Activated naive CD4-positive, alpha-beta T cell treated with Interleukin-2 at 50 U/mL for 16 hours (primary cell): Measurements from ENCODE around the gene KIF1A.

ENCODE experiments used
- DNase-seq: peaks from one replicate; pipeline ENCODE4 v3.0.0-alpha.2; 2020

The KIF1A gene

GRCh38 chr2:240762971-240763370 lies 57.0 kb downstream of the KIF1A start:
- DNase-seq = no peak

DNA sequence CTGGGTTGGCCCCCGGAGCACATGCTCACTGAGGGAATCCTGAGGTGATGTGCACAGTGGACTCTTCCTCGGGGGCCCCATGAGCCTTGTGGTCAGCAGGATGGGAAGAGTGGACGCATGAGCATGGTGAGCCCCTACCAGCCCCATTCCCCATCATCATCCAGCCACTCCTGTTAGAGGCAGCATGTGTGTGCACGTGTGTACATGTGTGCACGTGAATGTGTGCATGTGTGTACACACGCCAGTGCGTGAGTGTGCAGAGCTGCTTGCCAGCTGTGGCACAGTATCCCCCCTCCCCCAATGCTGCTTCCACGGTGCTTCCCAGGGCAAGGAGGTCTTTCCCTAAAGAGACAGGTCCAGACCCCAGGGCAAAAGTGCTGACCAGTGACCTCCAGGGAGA lies 57.8 kb downstream of the KIF1A start:
- DNase-seq = no peak

DNA sequence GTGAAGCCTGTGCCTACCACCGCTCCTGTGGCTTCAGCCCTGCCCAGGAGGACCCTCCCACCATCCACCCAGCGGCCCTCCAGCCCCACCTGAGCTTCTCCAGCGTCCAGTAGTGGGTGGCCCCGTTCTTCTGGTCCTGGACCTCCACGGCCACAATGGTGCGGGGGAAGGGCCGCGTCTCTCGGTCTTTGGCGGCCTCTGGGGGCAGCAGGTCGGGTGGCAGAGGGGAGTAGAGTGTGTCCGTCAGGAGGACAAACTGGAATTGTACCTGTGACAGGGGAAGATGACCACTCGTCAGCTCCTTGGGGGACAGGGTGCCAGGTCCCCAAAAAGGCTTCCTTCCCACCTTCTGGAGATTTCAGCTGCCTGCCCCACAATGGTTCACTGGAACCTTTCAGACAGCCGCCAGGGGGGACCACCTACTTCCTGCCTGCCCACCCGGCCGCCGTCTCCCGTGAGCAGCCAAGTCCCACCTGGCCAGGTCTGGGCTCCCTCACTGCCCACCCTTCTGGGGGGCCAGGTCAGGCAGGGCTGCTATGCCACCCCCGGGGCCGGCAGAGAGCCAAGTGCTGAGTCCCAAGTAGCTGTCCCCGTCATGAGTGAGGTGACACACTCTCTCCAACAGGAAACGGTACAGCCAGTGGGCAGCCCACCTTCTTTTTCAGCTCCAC lies 59.3 kb downstream of the KIF1A start:
- no peak for DNase-seq

GRCh38 chr2:240760121-240760520 lies 59.9 kb downstream of the KIF1A start:
- DNase-seq = no peak

DNA sequence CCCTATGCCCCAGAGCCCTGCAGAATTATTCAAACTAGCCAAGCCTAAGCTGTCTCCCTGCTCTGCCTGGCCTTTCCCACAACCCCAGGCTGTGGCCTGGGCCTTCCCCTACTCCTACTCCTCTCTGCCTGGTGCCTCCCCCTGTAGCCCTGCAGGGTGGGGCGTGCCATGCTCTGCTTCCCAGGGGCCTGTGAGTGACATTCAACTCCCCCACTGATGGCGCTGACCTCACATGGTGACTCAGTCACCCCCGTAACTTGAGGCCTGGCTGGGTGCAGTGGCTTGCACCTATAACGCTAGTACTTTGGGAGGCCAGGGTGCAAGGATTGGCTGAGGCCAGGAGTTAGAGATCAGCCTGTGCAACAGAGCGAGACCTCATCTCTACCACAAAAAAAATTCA lies 60.6 kb downstream of the KIF1A start:
- DNase-seq = no peak

- no peak for DNase-seq
Observed at GRCh38 chr2:240757086-240757614, 62.9 kb downstream of the KIF1A start.

GRCh38 chr2:240752209-240752608 lies 67.8 kb downstream of the KIF1A start:
- no peak for DNase-seq

GRCh38 chr2:240750409-240750808 lies 69.6 kb downstream of the KIF1A start:
- no peak for DNase-seq

GRCh38 chr2:240749516-240749915 lies 70.5 kb downstream of the KIF1A start:
- no peak for DNase-seq

GRCh38 chr2:240747256-240747655 lies 72.8 kb downstream of the KIF1A start:
- no peak for DNase-seq

- no peak for DNase-seq
Observed at GRCh38 chr2:240746671-240747070, 73.3 kb downstream of the KIF1A start.

DNA sequence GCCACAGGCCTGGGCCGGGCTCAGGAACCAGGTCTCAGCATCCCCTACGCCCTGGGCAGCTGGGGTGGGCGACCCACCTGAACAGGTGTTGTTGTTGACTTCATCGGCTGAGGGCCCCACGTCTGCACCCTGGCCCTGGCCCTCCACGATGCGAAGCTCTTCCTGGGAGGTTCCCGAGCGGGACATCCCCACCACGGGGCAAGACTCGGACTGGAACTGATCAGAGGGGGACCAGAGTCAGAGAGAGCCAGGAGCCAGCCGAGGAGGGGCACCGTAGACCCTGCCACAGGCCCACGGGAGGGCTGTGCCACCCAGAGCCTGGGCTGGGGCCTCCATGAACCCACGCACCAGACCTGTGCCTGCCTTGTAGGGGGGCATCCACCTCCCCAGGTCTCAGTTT lies 74.1 kb downstream of the KIF1A start:
- no peak for DNase-seq

DNA sequence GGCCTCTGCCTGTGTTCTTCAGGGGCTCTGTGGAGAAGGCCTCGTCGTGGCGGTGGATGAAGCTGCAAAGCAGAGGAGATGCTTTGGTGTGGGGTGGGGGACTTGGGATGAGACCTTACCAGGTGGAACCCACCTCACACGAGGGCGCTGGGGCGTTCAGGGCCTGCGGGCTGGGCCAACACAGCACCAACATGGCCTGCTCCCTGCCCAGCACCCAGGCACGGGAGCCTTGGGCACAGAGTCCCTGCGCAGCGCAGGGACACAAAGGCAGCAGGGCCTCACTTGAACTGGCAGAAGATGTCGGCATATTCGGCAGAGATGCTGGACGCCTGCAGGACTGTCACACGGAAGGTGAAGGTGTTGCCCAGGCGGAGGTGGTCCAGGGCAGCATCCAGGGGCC lies 74.6 kb downstream of the KIF1A start:
- no peak for DNase-seq

GRCh38 chr2:240742602-240743095 lies 77.4 kb downstream of the KIF1A start:
- DNase-seq = no peak

DNA sequence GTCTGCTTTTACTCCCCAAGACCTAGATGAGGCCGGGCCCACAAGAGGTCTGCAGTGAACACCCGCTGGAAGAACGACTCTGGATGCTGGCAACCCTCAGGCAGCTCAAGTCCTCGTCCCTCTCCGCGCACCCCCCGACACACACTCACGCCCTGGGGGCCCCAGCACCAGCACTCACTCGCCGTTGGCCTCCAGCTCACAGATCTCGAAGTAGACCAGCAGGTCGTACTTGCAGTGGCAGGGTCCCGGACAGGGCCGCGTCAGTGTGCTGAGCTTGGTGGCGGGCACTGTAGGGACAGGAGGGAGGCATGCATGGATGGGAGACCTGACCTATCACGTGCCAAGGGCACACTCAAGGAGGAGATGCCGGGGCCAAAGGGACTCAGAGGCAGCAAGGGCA lies 78.9 kb downstream of the KIF1A start:
- DNase-seq = no peak

GRCh38 chr2:240739797-240740196 lies 80.2 kb downstream of the KIF1A start:
- DNase-seq = peak; percentile 22

- no peak for DNase-seq
Observed at GRCh38 chr2:240737958-240738357, 82.1 kb downstream of the KIF1A start.

DNA sequence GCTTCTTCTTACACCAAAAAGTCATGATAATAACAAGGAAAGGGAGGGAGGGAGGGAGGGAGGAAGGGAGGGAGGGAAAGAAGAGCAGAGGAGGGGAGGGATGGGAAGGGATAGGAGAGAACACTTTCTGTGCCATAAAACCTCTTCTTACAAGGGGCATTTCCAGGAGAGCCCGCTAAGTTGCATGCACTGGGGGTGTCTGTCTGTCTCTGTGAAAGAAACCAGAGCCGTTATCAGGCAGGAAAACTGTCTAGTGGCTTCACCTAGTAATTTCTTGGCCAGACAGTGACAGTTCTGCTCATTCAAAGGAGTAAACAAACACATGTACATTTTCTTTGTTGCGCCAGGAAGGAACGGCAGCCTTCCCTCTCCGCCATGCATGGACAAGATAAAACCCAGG lies 82.5 kb downstream of the KIF1A start:
- no peak for DNase-seq

DNA sequence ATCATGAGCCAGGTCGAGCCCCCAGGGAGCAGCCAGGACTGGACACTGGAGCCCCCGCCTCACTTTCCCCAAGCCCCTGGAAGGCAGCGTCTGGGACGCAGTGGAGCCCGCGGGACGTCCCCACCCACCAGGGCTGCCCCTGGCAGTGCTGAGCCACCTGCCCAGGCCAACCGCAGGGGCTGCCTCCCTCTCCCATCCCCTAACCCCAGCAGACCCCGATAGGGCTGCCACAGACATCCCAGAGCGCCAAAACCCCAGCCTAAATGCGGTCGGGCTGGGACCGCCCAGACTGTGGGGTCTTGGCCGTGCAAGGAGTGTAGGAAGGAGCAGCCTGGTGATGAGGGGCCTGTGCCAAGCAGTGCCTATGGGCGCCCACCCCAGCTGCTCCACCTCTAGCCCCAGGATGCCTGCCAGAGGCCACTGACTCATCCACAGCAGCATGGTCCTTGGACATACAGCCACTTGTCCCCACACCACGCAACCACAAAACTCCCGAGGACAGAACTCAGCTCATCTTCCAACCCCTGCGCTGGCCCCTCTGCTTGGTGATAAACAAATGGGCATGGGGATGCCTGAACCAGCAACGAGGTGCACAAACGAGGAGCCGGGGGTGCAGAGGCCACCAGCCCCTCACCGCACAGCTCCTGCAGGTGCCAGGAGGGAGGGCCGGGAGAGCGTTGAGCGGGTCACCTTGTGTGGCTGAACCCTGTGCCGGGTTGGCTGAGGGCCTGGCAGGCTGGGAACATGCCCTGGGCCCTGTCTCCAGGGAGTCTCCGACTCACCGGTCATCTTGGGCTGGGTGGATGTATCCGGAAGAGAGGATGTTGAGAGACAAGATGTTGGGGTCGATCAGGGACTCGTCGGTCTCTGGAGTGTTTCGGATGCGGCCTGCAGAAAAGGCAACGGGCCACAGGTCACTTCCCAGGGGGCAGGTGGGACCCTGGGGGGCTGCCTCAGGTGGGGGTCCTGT lies 83.5 kb downstream of the KIF1A start:
- DNase-seq = no peak

GRCh38 chr2:240735476-240735875 lies 84.5 kb downstream of the KIF1A start:
- no peak for DNase-seq

GRCh38 chr2:240734756-240735155 lies 85.3 kb downstream of the KIF1A start:
- DNase-seq = no peak

GRCh38 chr2:240733803-240734495 lies 86.1 kb downstream of the KIF1A start:
- peak; percentile 11 for DNase-seq
